H1 (cell line): ENCODE measurements around the gene MACROD2. TPM values are rescaled to one million over a fixed set of nuclear protein-coding genes. Genes with fewer than 3 reads are reported as not detected.

ENCODE experiments used
- CTCF ChIA-PET: fragments of 300-600 bp; sonication (Branson Sonifier 250); formaldehyde crosslinking; loops from one replicate; lab custom pipeline; 2021; ENCODE audit not compliant: partially characterized antibody; lab: Charles Lee
- POLR2A ChIA-PET: fragments of 300-600 bp; sonication (Branson Sonifier 250); formaldehyde crosslinking; loops from one replicate; lab custom pipeline; 2021; ENCODE audit warnings: inconsistent platforms; ENCODE audit not compliant: partially characterized antibody; lab: Charles Lee
- DNase-seq, 2 experiments: peaks; one replicate each; pipeline versions ENCODE4 v3.0.0 to v3.0.0-alpha.2; 2010 to 2022; ENCODE audit warnings: low spot score in 2 of 2, low read depth in 1 of 2, mixed read lengths in 1 of 2
- FAIRE-seq: peaks from 2 replicates; lab custom pipeline; 2011; peaks lifted over from hg19 to GRCh38; lab: Jason Lieb, UNC
- H2AFZ ChIP-seq: 2 replicates; pipeline ENCODE4 v1.8.1; 2012; ENCODE audit warnings: low read length, inconsistent platforms
- H2AK5ac ChIP-seq: 2 replicates; pipeline ENCODE4 v1.6.1; 2013; ENCODE audit warnings: low read depth, low read length
- H2BK120ac ChIP-seq: replicated peaks from 2 replicates; pipeline ENCODE3; 2013; ENCODE audit warnings: low read depth, low read length, inconsistent platforms
- H2BK12ac ChIP-seq: 2 replicates; pipeline ENCODE4 v1.6.1; 2013; ENCODE audit warnings: low read depth, low read length
- H2BK15ac ChIP-seq: 2 replicates; pipeline ENCODE4 v1.6.1; 2013; ENCODE audit warnings: low read length
- H2BK20ac ChIP-seq: 2 replicates; pipeline ENCODE4 v1.6.1; 2013; ENCODE audit warnings: low read length
- H2BK5ac ChIP-seq: 2 replicates; pipeline ENCODE4 v1.6.1; 2013; ENCODE audit warnings: low read depth, low read length
- H3K14ac ChIP-seq: 2 replicates; pipeline ENCODE4 v1.6.1; 2013; ENCODE audit warnings: inconsistent platforms; ENCODE audit not compliant: insufficient read length
- H3K18ac ChIP-seq: 2 replicates; pipeline ENCODE4 v1.6.1; 2013; ENCODE audit warnings: low read length; ENCODE audit errors: extremely low read depth
- H3K23ac ChIP-seq: 2 replicates; pipeline ENCODE4 v1.6.1; 2013; ENCODE audit warnings: inconsistent platforms; ENCODE audit not compliant: insufficient read length
- H3K23me2 ChIP-seq: 2 replicates; pipeline ENCODE4 v1.6.1; 2013; ENCODE audit warnings: low read depth, low read length
- H3K27ac ChIP-seq: 2 replicates; pipeline ENCODE4 v1.6.1; 2011; ENCODE audit warnings: low read depth, low read length, inconsistent platforms
- H3K27me3 ChIP-seq, 4 experiments: replicated peaks in 1 of 4; 1 replicate in 1 of 4; 2 replicates in 3 of 4; pipeline versions ENCODE4 v1.6.1 to v1.8.1; 2011 to 2013; ENCODE audit warnings: low read length in 3 of 4, mild to moderate bottlenecking in 3 of 4, inconsistent platforms in 2 of 4, mixed read lengths in 2 of 4, moderate library complexity in 1 of 4; ENCODE audit not compliant: control insufficient read depth in 3 of 4, insufficient read depth in 3 of 4; ENCODE audit errors: extremely low read depth in 1 of 4
- H3K36me3 ChIP-seq, 4 experiments: 2 replicates each; pipeline versions ENCODE4 v1.6.1 to v1.8.1; 2011 to 2013; ENCODE audit warnings: mild to moderate bottlenecking in 4 of 4, low read length in 3 of 4, moderate library complexity in 2 of 4, control low read depth in 1 of 4, inconsistent platforms in 1 of 4; ENCODE audit not compliant: insufficient read depth in 4 of 4, control insufficient read depth in 2 of 4
- H3K4ac ChIP-seq: replicated peaks from 2 replicates; pipeline ENCODE3; 2013; ENCODE audit warnings: low read length, low read depth, mixed read lengths, inconsistent platforms; ENCODE audit not compliant: insufficient read length
- H3K4me1 ChIP-seq, 4 experiments: replicated peaks in 1 of 4; 1 replicate in 1 of 4; 2 replicates in 3 of 4; pipeline versions ENCODE4 v1.6.1 to v1.8.1; 2011 to 2013; ENCODE audit warnings: low read length in 3 of 4, inconsistent platforms in 2 of 4, mixed read lengths in 1 of 4; ENCODE audit not compliant: insufficient read depth in 4 of 4, control insufficient read depth in 3 of 4
- H3K4me2 ChIP-seq, 2 experiments: 2 replicates each; pipeline versions ENCODE4 v1.6.1 to v1.8.1; 2011 to 2013; ENCODE audit warnings: low read depth in 2 of 2, low read length in 2 of 2, control low read depth in 1 of 2, inconsistent platforms in 1 of 2, mild to moderate bottlenecking in 1 of 2; ENCODE audit not compliant: insufficient read depth in 1 of 2
- H3K4me3 ChIP-seq, 4 experiments: fragments of 200-600, 300-600 bp in 1 of 4; sonication (generic), shearing (Covaris generic), sonication (Bioruptor Twin) in 1 of 4; 2 replicates each; pipeline versions ENCODE4 v1.5.1 to v1.8.1; 2011 to 2016; ENCODE audit warnings: low read length in 4 of 4, low read depth in 3 of 4, control low read depth in 2 of 4, inconsistent platforms in 2 of 4, mild to moderate bottlenecking in 2 of 4, mixed read lengths in 1 of 4, moderate library complexity in 1 of 4; ENCODE audit not compliant: insufficient read depth in 2 of 4; ENCODE audit errors: extremely low read depth in 1 of 4
- H3K56ac ChIP-seq: replicated peaks from 2 replicates; pipeline ENCODE3; 2013; ENCODE audit warnings: low read depth, mild to moderate bottlenecking, mixed read lengths, low read length, inconsistent platforms; ENCODE audit not compliant: insufficient read length
- H3K79me1 ChIP-seq: 2 replicates; pipeline ENCODE4 v1.6.1; 2013; ENCODE audit warnings: low read depth, low read length, control low read depth
- H3K79me2 ChIP-seq, 2 experiments: 2 replicates each; pipeline versions ENCODE4 v1.6.1 to v1.8.1; 2012 to 2013; ENCODE audit warnings: low read length in 2 of 2, mild to moderate bottlenecking in 2 of 2, inconsistent platforms in 1 of 2; ENCODE audit not compliant: insufficient read depth in 2 of 2, control insufficient read depth in 1 of 2
- H3K9ac ChIP-seq, 4 experiments: replicated peaks in 1 of 4; 1 replicate in 1 of 4; 2 replicates in 3 of 4; pipeline versions ENCODE4 v1.6.1 to v1.8.1; 2011 to 2013; ENCODE audit warnings: low read depth in 3 of 4, low read length in 3 of 4, control low read depth in 2 of 4, mild to moderate bottlenecking in 2 of 4, moderate library complexity in 2 of 4, inconsistent platforms in 1 of 4; ENCODE audit errors: extremely low read depth in 1 of 4
- H3K9me3 ChIP-seq, 2 experiments: 2 replicates each; pipeline versions ENCODE4 v1.6.1 to v1.8.1; 2012 to 2013; ENCODE audit warnings: mild to moderate bottlenecking in 2 of 2, moderate library complexity in 2 of 2, control low read depth in 1 of 2, inconsistent platforms in 1 of 2, low read depth in 1 of 2, low read length in 1 of 2, mixed read lengths in 1 of 2; ENCODE audit not compliant: insufficient read depth in 2 of 2
- H4K20me1 ChIP-seq, 2 experiments: replicated peaks in 1 of 2; 2 replicates each; pipeline versions ENCODE3 to v1.8.1; 2011 to 2013; ENCODE audit warnings: inconsistent platforms in 2 of 2, low read length in 2 of 2, mild to moderate bottlenecking in 1 of 2; ENCODE audit not compliant: insufficient read depth in 2 of 2, control insufficient read depth in 1 of 2
- H4K5ac ChIP-seq: 2 replicates; pipeline ENCODE4 v1.6.1; 2013; ENCODE audit warnings: low read length, low read depth, mixed read lengths, inconsistent platforms; ENCODE audit not compliant: insufficient read length
- H4K8ac ChIP-seq: 2 replicates; pipeline ENCODE4 v1.8.0; 2013; ENCODE audit warnings: mild to moderate bottlenecking, moderate library complexity, low read length, inconsistent platforms; ENCODE audit not compliant: insufficient read depth; ENCODE audit errors: extremely low read depth
- H4K91ac ChIP-seq: replicated peaks from 2 replicates; pipeline ENCODE3; 2013; ENCODE audit warnings: low read length, mixed read lengths, inconsistent platforms; ENCODE audit not compliant: insufficient read length
- BCL11A ChIP-seq, 2 experiments: IDR thresholded peaks; one replicate each; pipeline ENCODE4 v1.6.1; 2011; ENCODE audit warnings: low read depth in 2 of 2, low read length in 2 of 2, mild to moderate bottlenecking in 2 of 2
- CBX8 ChIP-seq: fragments of 300-800, 300-1000 bp; sonication (generic); IDR thresholded peaks from 2 replicates; pipeline ENCODE4 v1.7.1; 2016; ENCODE audit warnings: low read depth, low read length, borderline replicate concordance
- GTF2F1 ChIP-seq: IDR thresholded peaks from 2 replicates; pipeline ENCODE4 v1.6.1; 2012; ENCODE audit warnings: low read depth, low read length, improper control_type of control experiment, borderline replicate concordance
- HDAC2 ChIP-seq, 2 experiments: fragments of 300-600 bp in 1 of 2; sonication (generic) in 1 of 2; IDR thresholded peaks; 2 replicates each; pipeline ENCODE4 v1.6.1; 2011 to 2012; ENCODE audit warnings: low read depth in 2 of 2, low read length in 2 of 2, mild to moderate bottlenecking in 2 of 2, moderate library complexity in 2 of 2, borderline replicate concordance in 1 of 2, inconsistent platforms in 1 of 2
- MAFK ChIP-seq: IDR thresholded peaks from 2 replicates; pipeline ENCODE4 v1.6.1; 2012; ENCODE audit warnings: low read depth, mild to moderate bottlenecking, improper control_type of control experiment, low read length
- MAX ChIP-seq: IDR thresholded peaks from 2 replicates; pipeline ENCODE4 v1.6.1; 2012; ENCODE audit warnings: inconsistent platforms
- POLR2AphosphoS5 ChIP-seq: IDR thresholded peaks from 2 replicates; pipeline ENCODE4 v1.6.1; 2011; ENCODE audit warnings: low read depth, low read length
- SRF ChIP-seq: IDR thresholded peaks from 2 replicates; pipeline ENCODE4 v1.6.1; 2011; ENCODE audit warnings: mild to moderate bottlenecking, low read depth, low read length, moderate library complexity
- WGBS, 2 experiments: shearing (Covaris generic) in 1 of 2; methylation state at CpG; one replicate each; pipeline versions ENCODE4 v1.1.6 to v1.1.7; 2013 to 2015; ENCODE audit warnings: low lambda C conversion rate in 2 of 2, mixed read lengths in 2 of 2, inconsistent platforms in 1 of 2, low coverage in 1 of 2, missing lambda C conversion rate in 1 of 2; ENCODE audit not compliant: insufficient replicate concordance in 2 of 2, insufficient coverage in 1 of 2, insufficient read length in 1 of 2; ENCODE audit errors: extremely low coverage in 1 of 2, missing lambda C conversion rate in 1 of 2; 5-methylcytosine and 5-hydroxymethylcytosine counted together
- polyA plus RNA-seq, 7 experiments: library from polyadenylated mRNA; depleted of rRNA in 3 of 7; stranded (reverse) in 5 of 7; unstranded in 2 of 7; fragments of >200 nt in 5 of 7; fragments of 200-250 nt in 2 of 7; gene quantifications; 1 replicate in 5 of 7; 2 replicates in 1 of 7; 4 replicates in 1 of 7; pipeline versions ENCODE4 v1.2.1 to v1.2.3, GENCODE V29; 2011 to 2013; ENCODE audit warnings: missing spikeins in 2 of 7, mixed read lengths in 2 of 7
- total RNA-seq: library from RNA; stranded (reverse); fragmentation: NEBNext Ultra II Directional; extraction: Animal tissue kit (Norgen Biotek cat#: 25700); gene quantifications from 2 replicates; pipeline ENCODE4 v1.2.1, GENCODE V29; 2021

MACROD2 gene
- total and polyA plus RNA-seq, 2 of the 8 experiments (the other 6 are each of a cell fraction or from before 2014, with no cell fraction given), result 0.70 to 3.9 TPM

DNA sequence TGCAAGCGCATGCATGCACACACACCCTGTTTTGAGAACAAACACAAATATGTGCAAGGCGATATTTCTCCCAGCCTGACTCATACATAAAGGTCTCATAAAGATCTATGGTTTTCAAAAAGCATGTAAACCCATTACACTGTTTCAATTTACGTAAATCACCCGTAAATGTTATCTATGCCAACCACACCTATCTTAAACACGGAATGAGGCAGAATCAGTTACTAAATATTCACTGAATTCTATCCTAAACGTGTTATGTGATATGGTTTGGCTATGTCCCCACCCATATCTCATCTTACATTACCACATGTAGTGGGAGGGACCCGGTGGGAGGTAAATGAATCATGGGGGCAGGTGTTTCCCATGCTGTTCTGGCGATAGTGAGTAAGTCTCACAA lies 1956.3 kb downstream of the MACROD2 start:
- H2BK20ac ChIP-seq, result no peak overlapping the region
- H3K9ac ChIP-seq, result no peak overlapping the region
- H3K79me2 ChIP-seq, result no peaks in the 10 kb centered on the region
- H3K18ac ChIP-seq, result no peak overlapping the region
- TF ChIP-seq MAX, result no peak
- no peak for TF ChIP-seq POLR2AphosphoS5
- TF ChIP-seq MAFK, result no peak
- TF ChIP-seq HDAC2 (IDR thresholded peaks at IDR 0.05; ENCODE audit: borderline replicate concordance in 1 of 2, low read depth in 2 of 2, low read length in 2 of 2), result no peak
- no peak for TF ChIP-seq SRF
- no peak for TF ChIP-seq CBX8
- TF ChIP-seq GTF2F1, result no peak
- no peak for TF ChIP-seq BCL11A (IDR thresholded peaks at IDR 0.05; ENCODE audit: low read depth in 2 of 2, low read length in 2 of 2)
- H2AK5ac ChIP-seq, result no peak overlapping the region
- no peak overlapping the region for H2AFZ ChIP-seq
- H2BK15ac ChIP-seq, result no peak overlapping the region
- DNase-seq, result no peak
- H3K4me2 ChIP-seq, result no peak overlapping the region
- H3K23me2 ChIP-seq, result no peaks in the 10 kb centered on the region
- peaks cover 0 to 7% (median under 1%) of the 10 kb centered on the region in 4 experiments; a peak in 2 of 7 replicates for H3K4me1 ChIP-seq
- no peak overlapping the region for H3K27ac ChIP-seq
- no peak overlapping the region for H4K91ac ChIP-seq
- H3K36me3 ChIP-seq, result no peaks in the 10 kb centered on the region
- H2BK12ac ChIP-seq, result no peak overlapping the region
- ChIA-PET CTCF (no interaction called here), POLR2A (no interaction called here)
- H4K5ac ChIP-seq, result no peak overlapping the region
- FAIRE-seq, result no peak
- H4K20me1 ChIP-seq, result no peaks in the 10 kb centered on the region
- H4K8ac ChIP-seq, result no peak overlapping the region
- H3K9me3 ChIP-seq, result no peaks in the 10 kb centered on the region
- no peak overlapping the region for H3K4me3 ChIP-seq
- H3K4ac ChIP-seq, result no peak overlapping the region
- H3K14ac ChIP-seq, result no peak overlapping the region
- no peaks in the 10 kb centered on the region for H3K79me1 ChIP-seq
- 94% methylated on average over 8 of the region's 8 CpGs; no CpG with 5 or more reads in 1 of the 2 experiments for whole genome bisulfite sequencing, 2 experiments
- H2BK120ac ChIP-seq, result no peak overlapping the region
- no peak overlapping the region for H3K23ac ChIP-seq
- no peak overlapping the region for H2BK5ac ChIP-seq
- H3K27me3 ChIP-seq, result no peaks in the 10 kb centered on the region
- no peak overlapping the region for H3K56ac ChIP-seq
